K562 (cell line): Measurements from ENCODE around the gene SPNS2. TPM values are rescaled to one million over a fixed set of nuclear protein-coding genes. Genes with fewer than 3 reads are reported as not detected.

Experiments used
- ATF6 ChIP-seq: sonication (generic); formaldehyde crosslinking; IDR thresholded peaks from 2 replicates; pipeline ENCODE4 v1.4.0; 2020; ENCODE audit warnings: mild to moderate bottlenecking, missing genetic modification reagents
- CBX2 ChIP-seq: fragments of 200-600 bp; sonication (generic); IDR thresholded peaks from one replicate; pipeline ENCODE4 v1.6.1; 2012; ENCODE audit warnings: mild to moderate bottlenecking, low read length, inconsistent platforms; ENCODE audit not compliant: insufficient read depth, poor library complexity, severe bottlenecking
- CBX8 ChIP-seq: fragments of 200-600 bp; sonication (generic); IDR thresholded peaks from 2 replicates; pipeline ENCODE4 v1.6.1; 2012; ENCODE audit warnings: borderline replicate concordance, mixed run types, low read depth, mild to moderate bottlenecking, moderate library complexity, mixed read lengths, low read length, control low read depth, inconsistent platforms; ENCODE audit not compliant: poor library complexity, severe bottlenecking; ENCODE audit errors: extremely low read depth
- CTCF ChIP-seq, 3 experiments: IDR thresholded peaks in 2 of 3; conservative IDR thresholded peaks in 1 of 3; 2 replicates each; pipeline ENCODE4 v1.5.1; 2011 to 2012; ENCODE audit warnings: low read length in 3 of 3, mild to moderate bottlenecking in 3 of 3, control low read depth in 2 of 3, improper control_type of control experiment in 1 of 3, inconsistent platforms in 1 of 3, low read depth in 1 of 3, mixed read lengths in 1 of 3, moderate library complexity in 1 of 3; ENCODE audit not compliant: insufficient read depth in 2 of 3
- E2F6 ChIP-seq, 2 experiments: IDR thresholded peaks; 2 replicates each; pipeline ENCODE4 v1.6.1; 2011; ENCODE audit warnings: borderline replicate concordance in 1 of 2, control low read depth in 1 of 2, low read depth in 1 of 2, low read length in 1 of 2, mild to moderate bottlenecking in 1 of 2, mixed read lengths in 1 of 2, moderate library complexity in 1 of 2; ENCODE audit not compliant: insufficient read depth in 1 of 2, insufficient read length in 1 of 2, poor library complexity in 1 of 2, severe bottlenecking in 1 of 2; ENCODE audit errors: extremely low read depth in 1 of 2
- HMG20B ChIP-seq: fragments of 250-450 bp; sonication (Bioruptor Pico); IDR thresholded peaks from 2 replicates; pipeline ENCODE4 v1.5.0; 2021; ENCODE audit warnings: mild to moderate bottlenecking
- PURB ChIP-seq: sonication (generic); formaldehyde crosslinking; IDR thresholded peaks from 2 replicates; pipeline ENCODE4 v1.9.0; 2021; ENCODE audit warnings: low read depth, mild to moderate bottlenecking, missing genetic modification reagents
- RAD51 ChIP-seq: fragments of 450-650 bp; IDR thresholded peaks from 2 replicates; pipeline ENCODE4 v1.7.1; 2016; ENCODE audit warnings: low read depth, mild to moderate bottlenecking, borderline replicate concordance
- RNF219 ChIP-seq: fragments of 250-450 bp; sonication (Bioruptor Pico); IDR thresholded peaks from 2 replicates; pipeline ENCODE4 v1.5.0; 2022; ENCODE audit warnings: mild to moderate bottlenecking
- SMC3 ChIP-seq: conservative IDR thresholded peaks from 2 replicates; pipeline ENCODE4 v1.6.1; 2011; ENCODE audit warnings: low read depth, low read length, improper control_type of control experiment; ENCODE audit not compliant: insufficient read depth
- SNRNP70 ChIP-seq: fragments of 200-400 bp; formaldehyde crosslinking; optimal IDR thresholded peaks from 2 replicates; pipeline ENCODE3; 2017; ENCODE audit warnings: low read depth, low read length
- TSHZ1 ChIP-seq: fragments of 250-450 bp; sonication (Bioruptor Pico); IDR thresholded peaks from 2 replicates; pipeline ENCODE4 v1.4.0; 2020; ENCODE audit warnings: mild to moderate bottlenecking, moderate library complexity
- ZNF347 ChIP-seq: fragments of 450-650 bp; formaldehyde crosslinking; IDR thresholded peaks from 2 replicates; pipeline ENCODE4 v1.4.0; 2020; ENCODE audit warnings: low read depth, mild to moderate bottlenecking, moderate library complexity
- polyA plus RNA-seq, 8 experiments: library from polyadenylated mRNA; depleted of rRNA in 4 of 8; stranded (reverse) in 5 of 8; unstranded in 3 of 8; fragments of >200 nt; fragmentation: Nextera tagmentation in 2 of 8; fragmentation: Illumina TruSeq in 1 of 8; extraction: Ambion mirVana in 2 of 8; extraction: Trizol in 1 of 8; gene quantifications; 2 replicates each; pipeline versions ENCODE4 v1.2.1 to v1.2.3, GENCODE V29; 2011 to 2014; ENCODE audit warnings: inconsistent platforms in 1 of 8, missing spikeins in 1 of 8
- total RNA-seq, 7 experiments: library from RNA; depleted of rRNA in 6 of 7; stranded (reverse); fragments of >200 nt in 6 of 7; fragmentation: Illumina TruSeq in 2 of 7; extraction: Trizol in 2 of 7; gene quantifications; 2 replicates each; pipeline versions ENCODE4 v1.2.1 to v1.2.3, GENCODE V29; 2011 to 2021; ENCODE audit warnings: low replicate concordance in 1 of 7

The SPNS2 gene
- total and polyA plus RNA-seq, 9 of the 15 experiments (the other 6 are each of a cell fraction or from before 2014, with no cell fraction given): 0.06 TPM; not detected in 8

GRCh38 chr17:4560837-4561256, 62.2 kb downstream of the SPNS2 start (continued):
- TF ChIP-seq ATF6 (CRISPR knock-in tag): no peak
- no peak for TF ChIP-seq ZNF347 (CRISPR knock-in tag)
- no peak for TF ChIP-seq SNRNP70
- TF ChIP-seq RAD51: peak; percentile 53; the same call in 1 of the 2 replicates
- TF ChIP-seq CBX2: no peak
- TF ChIP-seq CTCF (IDR thresholded peaks at IDR 0.05 in 2 of 3, conservative IDR thresholded peaks at IDR 0.05 in 1 of 3; ENCODE audit: insufficient read depth in 2 of 3, low read depth in 1 of 3, low read length in 3 of 3): peak; percentile 32 to 40 (median 36); a peak in 5 of 6 replicates
- TF ChIP-seq TSHZ1 (CRISPR knock-in tag): no peak
- TF ChIP-seq HMG20B (CRISPR knock-in tag): no peak
- TF ChIP-seq SMC3: 0 out of 2 replicates have a peak, but pooled peaks have one; percentile 1
- TF ChIP-seq CBX8: no peak
- no peak for TF ChIP-seq RNF219 (CRISPR knock-in tag)
- peak in 1 of 2 experiments; percentile 10 for TF ChIP-seq E2F6 (IDR thresholded peaks at IDR 0.05; ENCODE audit: borderline replicate concordance in 1 of 2, extremely low read depth in 1 of 2, insufficient read depth in 1 of 2, insufficient read length in 1 of 2, low read depth in 1 of 2, low read length in 1 of 2, poor library complexity in 1 of 2, severe bottlenecking in 1 of 2)
- no peak for TF ChIP-seq PURB
